Myocyte (in vitro differentiated cells): Measurements from ENCODE around the gene TPRKB. TPM values are rescaled to one million over a fixed set of nuclear protein-coding genes. Genes with fewer than 3 reads are reported as not detected.
"Not testable (repeated sequence)": the region's sequence is repeated elsewhere in the genome, so short reads cannot be mapped to it uniquely, and the experiment has no call there.

Source experiments
- DNase-seq: peaks from one replicate; pipeline ENCODE4 v3.0.0-alpha.2; 2012; ENCODE audit warnings: low read depth
- total RNA-seq: library from RNA; depleted of rRNA; stranded (reverse); fragments of >200 nt; gene quantifications from 2 replicates; pipeline ENCODE4 v1.2.3, GENCODE V29; 2014

The TPRKB gene
- total RNA-seq, 1 donor from 2014 or later = 35.3 TPM

DNA sequence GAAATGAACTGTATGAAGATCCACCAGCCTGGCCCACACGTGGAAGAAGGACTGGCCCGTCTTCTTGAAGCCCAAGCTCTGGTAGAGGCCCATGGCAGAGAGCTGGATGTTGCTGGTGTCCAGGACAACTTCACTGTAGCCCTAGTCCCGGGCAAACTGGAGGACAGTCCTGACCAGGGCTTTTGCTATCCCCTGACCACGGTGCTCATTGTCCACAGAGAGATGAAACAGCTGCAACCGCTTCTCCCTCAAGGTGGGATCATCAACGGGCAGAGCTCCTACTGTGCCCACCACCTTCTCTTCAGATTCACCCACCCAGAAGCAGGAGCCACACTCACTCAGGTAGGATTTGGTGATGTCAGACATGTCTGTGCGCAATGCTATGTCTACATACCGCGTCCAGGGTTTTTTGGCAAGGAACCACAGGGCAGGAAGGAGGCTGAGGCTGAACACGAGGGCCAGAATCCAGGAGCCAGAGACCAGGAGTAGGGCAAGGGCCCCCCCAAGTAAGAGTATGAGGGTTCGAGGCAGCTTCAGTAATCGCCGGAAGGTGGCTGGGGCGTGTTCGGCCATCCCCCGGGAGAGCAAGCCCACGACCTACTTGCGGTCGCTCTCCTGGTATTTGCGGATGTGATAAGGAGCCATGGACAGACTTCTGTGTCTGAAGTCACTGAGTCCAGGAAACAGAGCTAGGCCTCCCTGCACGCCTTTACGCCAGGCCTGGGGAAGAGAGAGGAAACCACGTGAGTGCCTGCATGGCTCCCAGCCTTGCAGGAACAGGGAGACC is 36.3 kb downstream of the TPRKB start:
- no peak for DNase-seq

DNA sequence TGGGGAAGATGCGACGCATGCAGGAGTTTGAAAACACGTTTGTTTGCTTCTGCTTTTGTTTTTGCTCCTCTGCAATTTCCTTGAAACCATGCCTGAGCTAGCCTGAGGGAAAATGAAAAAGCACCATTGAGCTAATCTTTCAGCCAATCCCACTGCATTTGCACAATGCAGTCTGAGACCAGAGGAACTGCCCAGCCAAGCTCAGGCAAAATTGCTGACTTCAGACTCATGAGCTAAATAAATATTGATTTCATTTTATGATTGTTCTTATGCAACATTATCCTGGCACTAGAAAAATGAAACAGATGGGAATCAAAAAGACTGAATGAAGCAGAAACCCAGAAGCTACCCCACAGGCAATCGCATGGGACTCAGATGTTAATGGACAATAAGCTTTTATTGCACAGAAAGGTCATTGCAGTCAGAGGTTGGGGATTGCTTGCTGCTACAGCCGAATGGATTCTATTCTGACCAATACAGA is 37.0 kb downstream of the TPRKB start:
- no peak for DNase-seq

- no peak for DNase-seq
Measured at GRCh38 chr2:73699437-73699836, 37.7 kb downstream of the TPRKB start.

DNA sequence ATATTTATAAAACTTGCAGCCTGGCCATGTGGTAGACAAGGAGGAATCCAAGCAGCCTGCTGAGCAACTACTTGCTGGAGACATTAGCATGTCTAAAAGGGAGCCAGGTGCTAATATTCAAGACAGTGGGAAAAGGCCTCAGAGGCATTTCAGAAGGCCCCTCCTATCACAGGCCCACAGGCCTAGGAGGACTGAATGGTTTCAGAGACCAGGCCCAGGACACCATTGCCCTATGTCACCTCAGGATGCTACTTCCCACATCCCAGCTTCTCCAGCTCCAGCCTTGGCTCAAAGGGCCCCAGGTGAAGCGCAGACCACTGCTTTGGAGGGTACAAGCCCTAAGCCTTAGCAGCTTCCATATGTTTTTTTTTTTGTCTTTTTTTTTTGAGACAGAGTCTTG is 39.0 kb downstream of the TPRKB start:
- DNase-seq = no peak

DNA sequence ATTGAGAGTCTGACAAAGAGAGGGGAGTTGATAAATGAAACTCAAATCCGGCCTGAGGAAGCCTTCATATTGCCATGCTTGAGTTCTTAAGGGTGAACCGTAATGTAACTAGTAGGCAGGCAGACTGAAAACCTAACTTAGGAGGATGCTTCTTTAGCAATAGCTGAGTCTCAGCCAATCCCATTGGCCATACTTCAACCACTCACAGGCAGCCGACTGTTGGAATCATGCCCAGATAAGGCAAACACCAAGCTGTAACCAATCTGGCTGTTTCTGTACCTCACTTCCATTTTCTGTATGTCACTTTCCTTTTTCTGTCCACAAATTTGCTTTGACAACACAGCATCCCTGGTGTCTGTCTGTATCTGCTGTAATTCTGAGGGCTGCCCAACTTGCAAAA is 39.5 kb downstream of the TPRKB start:
- no peak for DNase-seq

GRCh38 chr2:73696985-73697384 is 40.2 kb downstream of the TPRKB start:
- not testable (repeated sequence) for DNase-seq

- DNase-seq = not testable (repeated sequence)
Measured at GRCh38 chr2:73696521-73696920, 40.6 kb downstream of the TPRKB start.

GRCh38 chr2:73690372-73691088 is 46.6 kb downstream of the TPRKB start:
- DNase-seq = peak; percentile 13

- DNase-seq = not testable (repeated sequence)
Measured at GRCh38 chr2:73688494-73688893, 48.7 kb downstream of the TPRKB start.

GRCh38 chr2:73685764-73686438 is 51.2 kb downstream of the TPRKB start:
- peak; percentile 5 for DNase-seq

DNA sequence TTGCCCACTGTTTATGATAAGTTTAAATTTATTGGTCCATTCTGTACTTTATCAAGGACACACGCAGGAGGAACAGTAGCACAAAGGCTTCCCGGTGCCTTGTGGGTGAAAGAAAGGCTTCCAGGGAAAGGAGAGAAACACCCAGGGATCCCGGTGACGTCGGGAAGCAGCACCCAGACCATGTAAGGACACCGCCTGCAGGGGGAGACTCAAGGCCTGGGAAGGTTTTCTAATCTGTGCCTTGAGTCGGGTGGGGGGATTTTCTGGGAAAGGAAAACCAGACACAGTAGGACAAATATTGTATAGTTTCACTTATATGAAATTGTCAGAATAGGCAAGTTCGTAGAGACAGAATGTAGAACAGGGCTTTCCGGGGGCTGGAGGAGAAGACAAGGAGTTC is 52.2 kb downstream of the TPRKB start:
- DNase-seq = not testable (repeated sequence)

DNA sequence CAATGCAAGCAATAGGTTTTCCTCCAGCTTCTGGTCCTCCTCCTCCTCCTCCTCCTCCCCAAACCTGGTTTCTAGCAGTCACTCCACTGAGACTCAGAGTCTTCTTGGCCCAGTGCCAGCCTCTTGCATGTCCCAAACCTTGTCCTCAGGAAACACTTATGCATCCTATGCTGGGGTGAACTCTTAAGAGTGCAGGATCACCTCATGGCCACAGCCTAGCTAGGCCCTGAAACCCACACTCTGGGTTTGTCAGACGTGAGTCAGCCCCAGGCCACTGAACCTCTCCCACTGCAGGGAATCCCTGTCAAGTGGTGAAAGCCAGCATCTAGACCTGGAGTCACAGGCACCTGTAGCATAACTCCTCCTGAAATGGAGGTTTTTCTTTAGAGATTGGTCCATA is 52.8 kb downstream of the TPRKB start:
- DNase-seq = not testable (repeated sequence)

DNA sequence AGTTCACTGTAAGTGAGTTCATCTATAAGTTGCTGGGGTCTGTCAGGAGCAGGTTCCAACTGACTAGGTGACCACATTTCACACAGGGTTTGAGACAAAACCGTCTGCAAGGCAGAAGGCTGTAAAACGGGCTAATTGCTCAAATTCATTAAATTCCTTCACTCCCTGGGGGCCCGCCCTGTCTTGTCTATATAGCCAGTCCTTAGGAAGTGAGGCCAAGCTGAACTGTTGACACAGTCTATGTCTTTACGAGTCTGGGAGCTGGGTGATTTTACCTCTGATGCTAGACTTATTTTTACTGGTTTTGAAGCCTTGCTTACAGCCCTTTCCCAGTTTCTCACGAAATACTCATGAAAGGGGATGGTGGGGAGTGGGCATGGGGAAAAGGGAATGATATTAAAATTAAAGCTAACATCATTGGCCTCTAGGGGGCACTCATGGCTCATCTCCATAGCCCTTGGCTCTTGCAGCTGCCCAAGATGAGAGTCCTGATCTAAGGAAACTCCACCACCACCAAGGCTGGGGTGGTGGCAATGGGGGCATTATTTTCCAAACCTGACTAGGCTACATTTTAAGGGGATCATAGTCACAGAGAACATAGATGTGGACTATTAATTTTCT is 57.1 kb downstream of the TPRKB start:
- DNase-seq = peak; percentile 31

Other genes starting within 250 kb of the TPRKB start
- not detected in 2 replicates for gene NAT8, start 94.9 kb downstream of the TPRKB start, total RNA-seq
- gene DUSP11, start 42.8 kb upstream of the TPRKB start, total RNA-seq = 21.4 and 33.2 TPM in 2 replicates
- not detected in 2 replicates for gene C2orf78, start 46.8 kb upstream of the TPRKB start, total RNA-seq
- gene STAMBP, start 91.6 kb upstream of the TPRKB start, total RNA-seq = 1,045 and 1,591 TPM in 2 replicates
- 1.2 TPM in 1 of 2 replicates, not detected in the other for gene ACTG2, start 155.7 kb upstream of the TPRKB start, total RNA-seq
- gene DGUOK, start 189.5 kb upstream of the TPRKB start, total RNA-seq = 38.8 and 44.6 TPM in 2 replicates
- gene TET3, start 247.6 kb upstream of the TPRKB start, total RNA-seq = 5.2 and 6.4 TPM in 2 replicates